GM18907 (cell line): ENCODE measurements around the gene SLC22A16.
"Not testable (repeated sequence)": the region's sequence is repeated elsewhere in the genome, so short reads cannot be mapped to it uniquely, and the experiment has no call there.

ENCODE experiments used
- ATAC-seq: cut with Tn5 transposase; IDR thresholded peaks from one replicate; pipeline ENCODE4 v1.9.1; 2021; ENCODE audit warnings: mild to moderate bottlenecking, moderate library complexity; ENCODE audit not compliant: unreplicated experiment

Gene SLC22A16

DNA sequence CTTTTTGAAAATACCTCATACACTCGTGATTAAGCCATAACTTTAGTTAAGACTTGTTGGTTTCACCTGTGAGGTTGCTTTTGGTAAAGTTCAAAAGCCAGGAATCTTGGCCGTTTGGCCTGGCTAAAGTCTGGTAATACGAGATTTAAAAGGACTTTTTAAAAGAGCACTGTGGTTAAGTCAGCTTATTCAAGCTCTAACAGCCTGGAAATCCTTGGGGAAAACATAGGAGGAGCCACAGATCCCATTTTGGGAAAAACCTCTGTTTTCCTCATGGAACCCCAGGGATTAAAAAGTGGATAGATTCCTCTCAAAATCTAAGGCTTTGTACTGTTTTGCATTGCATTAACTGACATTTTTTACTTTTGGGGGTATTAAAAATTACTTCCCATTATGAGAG lies 13.7 kb upstream of the SLC22A16 start:
- ATAC-seq, result no peak

- no peak for ATAC-seq
These were observed 12.3 kb upstream of the SLC22A16 start for GRCh38 chr6:110488606-110489190.

GRCh38 chr6:110487968-110488381 lies 11.6 kb upstream of the SLC22A16 start:
- not testable (repeated sequence) for ATAC-seq

DNA sequence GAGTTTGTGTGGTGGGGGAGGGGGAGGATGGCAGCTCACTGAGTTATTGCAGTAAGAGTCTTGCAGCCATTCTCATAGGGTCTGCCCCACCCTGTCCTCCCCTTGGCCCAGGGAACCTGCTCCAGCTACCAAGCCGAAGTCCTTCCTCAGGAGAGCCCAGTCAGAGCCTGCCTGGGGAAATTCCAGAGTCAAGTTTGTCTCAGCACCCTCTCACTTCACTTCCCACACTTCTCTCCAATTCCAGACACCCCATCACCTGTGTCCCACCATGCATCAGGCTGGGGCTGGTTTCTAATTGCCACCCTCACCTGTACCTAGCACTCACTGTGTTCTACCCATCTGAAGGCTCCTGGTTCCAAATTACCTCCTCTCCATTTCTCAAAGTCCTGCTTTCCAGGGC lies 10.3 kb upstream of the SLC22A16 start:
- no peak for ATAC-seq

GRCh38 chr6:110485491-110485890 lies 9.1 kb upstream of the SLC22A16 start:
- no peak for ATAC-seq

DNA sequence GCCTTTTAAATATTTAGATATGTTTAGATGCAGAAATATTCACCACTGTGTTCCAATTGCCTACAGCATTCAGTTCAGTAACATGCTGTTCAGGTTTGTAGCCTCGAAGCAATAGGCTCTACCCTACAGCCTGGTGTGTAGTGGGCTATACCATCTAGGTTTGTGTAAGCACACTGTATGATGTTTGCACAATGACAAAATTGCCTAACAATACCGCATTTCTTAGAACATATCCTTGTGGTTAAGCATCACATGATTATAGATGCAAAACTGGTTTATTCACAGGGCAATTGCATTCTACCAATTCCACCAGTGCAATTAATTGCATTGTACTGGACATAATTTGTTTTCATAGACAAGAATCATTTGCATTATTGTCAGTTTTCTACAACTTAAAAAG lies 7.9 kb upstream of the SLC22A16 start:
- ATAC-seq, result no peak

DNA sequence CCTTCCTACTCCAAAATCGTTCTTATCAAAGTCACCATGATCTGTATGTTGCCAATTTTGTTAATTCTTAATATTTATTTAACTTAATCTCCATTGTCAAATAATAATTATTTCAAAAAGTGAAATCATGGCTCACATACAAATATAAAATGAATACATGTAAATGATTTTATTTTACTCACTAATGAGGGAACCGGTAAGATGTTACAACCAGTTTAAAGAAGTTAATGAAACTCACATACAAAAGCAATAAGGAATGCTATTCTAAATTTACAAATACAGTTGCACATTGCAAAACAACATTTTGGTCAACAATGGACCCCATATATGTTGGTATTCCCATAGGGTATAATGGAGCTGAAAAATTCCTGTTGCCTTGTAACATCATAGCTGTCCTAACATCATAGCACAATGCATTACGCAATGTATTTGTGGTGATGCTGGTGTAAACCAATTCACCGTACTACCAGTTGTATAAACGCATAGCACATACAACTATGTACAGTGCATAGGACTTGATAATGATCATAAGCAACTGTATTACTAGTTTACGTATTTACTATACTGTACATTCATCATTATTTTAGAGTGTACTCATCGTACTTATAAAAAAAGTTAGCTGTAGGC lies 6.5 kb upstream of the SLC22A16 start:
- ATAC-seq, result no peak

DNA sequence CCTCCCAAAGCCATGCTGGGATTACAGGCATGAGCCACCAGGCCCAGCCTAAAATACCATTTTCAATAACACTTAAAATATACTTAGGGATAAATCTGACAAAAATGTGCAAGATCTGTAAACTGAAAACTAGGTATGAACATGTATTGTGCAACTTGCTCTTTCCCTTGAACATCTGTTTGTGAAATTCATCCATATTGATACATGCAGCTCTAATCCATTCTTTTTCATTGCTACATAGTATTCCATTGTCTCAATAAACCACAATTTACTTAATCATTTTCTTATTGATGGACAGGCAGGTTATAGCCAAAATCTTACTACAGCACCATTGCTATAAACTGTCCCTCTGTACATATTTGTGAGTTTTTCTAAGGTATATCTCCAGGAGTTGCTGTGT lies 4.7 kb upstream of the SLC22A16 start:
- ATAC-seq, result no peak

DNA sequence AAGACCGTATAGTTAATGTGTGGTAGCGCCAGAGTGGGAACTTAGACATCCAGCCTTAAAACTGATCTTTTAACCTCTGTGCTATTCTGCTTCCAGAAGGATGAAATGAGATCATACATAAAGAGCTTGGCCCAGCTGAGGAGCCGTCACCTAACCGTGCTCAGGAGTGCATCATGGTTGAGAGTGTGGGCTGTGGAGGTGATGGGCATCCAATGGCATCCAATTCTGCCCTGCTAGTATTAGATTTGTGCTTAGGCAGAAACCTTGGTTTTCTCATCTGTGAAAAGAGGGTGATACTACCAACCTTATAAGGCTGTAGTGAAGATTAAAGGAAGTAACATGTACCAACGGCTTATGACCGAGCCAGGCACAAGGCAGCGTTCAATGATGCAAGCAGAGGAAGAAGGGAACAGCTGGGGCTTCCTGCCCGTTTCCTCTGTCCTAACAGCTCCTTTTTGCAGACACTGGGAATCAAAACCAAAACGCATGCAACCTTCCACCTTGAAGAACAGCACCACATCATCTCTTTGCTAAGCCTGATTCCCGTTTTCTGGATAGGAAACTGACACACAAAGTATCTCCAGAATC lies 1.3 kb downstream of the SLC22A16 start:
- ATAC-seq, result no peak

DNA sequence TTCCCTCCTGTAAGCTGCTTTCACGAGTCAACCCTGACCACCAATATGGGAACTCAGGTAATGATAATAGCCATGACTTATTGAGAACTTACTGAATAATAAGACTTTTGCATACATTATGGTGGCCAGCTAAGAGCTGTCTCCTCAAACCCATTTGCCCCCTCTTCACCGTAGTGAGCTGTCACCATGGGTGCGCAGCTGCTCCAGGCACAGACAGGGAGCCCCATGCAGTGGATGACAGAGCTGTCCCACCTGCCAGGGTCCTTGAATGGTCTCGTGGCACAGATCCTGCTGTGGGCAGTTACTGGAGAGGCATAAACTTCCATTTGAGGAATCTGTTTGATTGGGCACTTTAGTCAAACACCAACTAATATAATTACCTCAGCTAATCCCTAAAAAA lies 1.9 kb downstream of the SLC22A16 start:
- no peak for ATAC-seq

DNA sequence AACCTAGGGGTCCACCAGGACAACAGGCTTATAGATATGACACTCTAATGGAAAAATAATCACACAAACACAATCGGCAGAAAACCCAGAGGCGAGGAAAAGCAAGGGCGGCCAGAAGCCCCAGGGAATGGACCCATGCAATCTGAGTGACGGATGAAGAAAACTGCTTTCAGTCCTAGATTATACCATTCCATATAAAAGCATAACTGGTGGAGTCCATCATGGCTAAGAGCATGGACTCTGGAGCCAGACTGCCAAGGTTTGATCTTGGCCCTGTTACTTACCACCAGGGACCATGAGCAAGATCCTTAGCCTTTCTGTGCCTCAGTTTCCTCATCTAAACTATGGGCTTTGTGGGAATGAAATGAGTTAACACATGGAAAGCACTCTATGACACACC lies 3.7 kb downstream of the SLC22A16 start:
- no peak for ATAC-seq

GRCh38 chr6:110471726-110472365 lies 4.6 kb downstream of the SLC22A16 start:
- no peak for ATAC-seq

DNA sequence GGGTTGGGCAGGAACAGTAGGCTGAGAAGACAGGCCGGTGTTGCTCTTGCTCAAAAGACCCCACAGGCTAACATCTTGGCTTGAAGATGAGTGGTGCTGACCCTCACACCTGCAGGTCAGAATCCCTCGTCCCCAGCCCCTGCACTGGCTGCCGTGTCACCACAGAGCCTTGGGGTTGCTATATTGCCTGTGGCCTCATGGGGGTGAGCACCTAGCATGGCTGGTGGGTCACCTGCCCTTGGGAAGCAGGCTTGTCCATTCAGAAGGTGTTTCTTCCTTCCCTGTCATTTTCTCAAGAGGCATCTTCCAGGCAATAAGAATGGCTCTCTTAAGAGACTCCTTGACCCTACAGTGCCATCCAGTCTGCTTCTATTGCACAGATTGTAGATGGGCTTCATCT lies 7.7 kb downstream of the SLC22A16 start:
- ATAC-seq, result no peak

- no peak for ATAC-seq
These were observed 8.8 kb downstream of the SLC22A16 start for GRCh38 chr6:110467566-110468140.

DNA sequence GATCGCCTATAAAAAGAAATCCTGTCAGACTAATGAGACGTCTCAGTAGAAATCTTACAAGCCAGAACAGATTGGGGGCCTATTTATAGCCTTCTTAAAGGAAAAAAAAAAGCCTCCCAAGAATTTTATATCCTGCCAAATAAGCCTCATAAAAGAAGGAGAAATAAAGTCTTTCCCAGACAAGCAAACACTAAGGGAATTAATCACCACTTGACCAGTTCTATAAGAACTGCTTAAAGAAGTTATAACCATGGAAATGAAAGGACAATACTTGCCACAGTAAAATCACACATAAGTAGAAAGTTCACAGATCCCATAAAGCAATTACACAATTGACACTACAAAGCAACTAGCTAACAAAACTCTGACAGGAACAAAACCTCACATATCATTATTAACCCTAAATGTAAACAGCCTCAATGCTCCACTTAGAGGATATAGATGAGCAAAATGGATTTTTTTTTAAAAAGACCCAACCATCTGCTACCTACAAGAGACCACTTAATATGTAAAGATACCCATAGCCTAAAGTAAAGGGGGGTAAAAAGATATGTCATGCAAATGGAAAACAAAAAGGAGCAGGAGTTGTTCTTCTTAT lies 13.4 kb downstream of the SLC22A16 start:
- no peak for ATAC-seq

GRCh38 chr6:110461376-110461775 lies 15.0 kb downstream of the SLC22A16 start:
- no peak for ATAC-seq

DNA sequence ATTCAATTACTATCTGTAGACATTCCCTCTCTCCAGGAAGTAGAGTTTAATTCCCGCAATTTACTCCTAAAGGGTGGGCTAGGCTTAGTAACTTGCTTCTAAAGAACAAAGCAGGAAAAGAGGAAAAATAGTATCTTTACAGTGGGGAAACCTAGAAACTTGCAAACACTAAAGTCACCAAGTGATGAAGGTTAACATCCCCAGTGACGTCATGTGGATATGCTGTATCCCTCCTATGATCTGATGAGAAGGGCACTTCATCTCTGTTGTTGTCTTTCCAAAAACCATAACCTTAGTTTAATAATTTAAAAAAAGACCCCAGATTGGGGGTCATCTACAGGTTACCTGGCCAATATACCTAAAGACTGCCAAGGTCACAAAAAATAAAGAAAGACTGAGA lies 17.3 kb downstream of the SLC22A16 start:
- no peak for ATAC-seq

DNA sequence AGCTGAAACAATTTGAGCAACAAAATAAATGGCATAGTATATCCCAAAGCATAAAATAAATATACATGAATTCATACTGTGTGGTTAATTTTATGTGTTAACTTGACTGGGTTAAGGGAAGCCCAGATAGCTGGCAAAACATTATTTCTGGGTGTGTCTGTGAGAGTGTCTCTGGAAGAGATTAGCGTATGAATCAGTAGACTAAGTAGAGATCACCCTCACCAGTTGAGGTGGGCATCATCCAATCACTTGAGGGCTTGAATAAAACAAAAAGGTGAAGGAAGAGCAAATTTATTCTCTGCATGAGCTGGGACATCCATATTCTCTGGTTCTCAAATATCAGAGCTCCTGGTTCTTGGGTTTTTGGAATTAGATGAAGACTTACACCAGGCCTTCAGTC lies 17.9 kb downstream of the SLC22A16 start:
- no peak for ATAC-seq

DNA sequence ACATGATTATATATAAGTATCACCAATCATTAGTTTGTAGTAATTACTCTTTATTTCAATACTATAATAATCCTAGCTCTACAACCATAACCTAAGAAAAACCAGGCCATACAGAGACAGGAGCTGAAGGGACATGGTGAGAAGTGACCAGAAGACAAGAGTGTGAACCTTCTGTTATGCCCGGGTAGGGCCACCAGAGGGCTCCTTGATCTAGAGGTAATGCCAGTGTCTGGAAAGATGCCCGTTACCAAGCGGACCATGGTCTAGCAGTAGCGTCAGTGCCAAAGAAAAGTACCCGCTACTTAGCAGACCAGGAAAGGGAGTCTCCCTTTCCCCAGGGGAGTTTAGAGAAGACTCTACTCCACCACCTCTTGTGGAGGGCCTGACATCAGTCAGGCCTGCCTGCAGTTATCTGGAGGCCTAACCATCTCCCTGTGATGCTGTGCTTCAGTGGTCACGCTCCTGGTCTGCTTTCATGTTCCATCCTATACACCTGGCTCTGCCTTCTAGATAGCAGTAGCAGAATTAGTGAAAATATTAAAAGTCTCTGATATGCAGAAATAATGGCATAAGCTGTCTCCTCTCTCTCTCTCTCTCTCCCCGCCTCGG lies 18.7 kb downstream of the SLC22A16 start:
- not testable (repeated sequence) for ATAC-seq

DNA sequence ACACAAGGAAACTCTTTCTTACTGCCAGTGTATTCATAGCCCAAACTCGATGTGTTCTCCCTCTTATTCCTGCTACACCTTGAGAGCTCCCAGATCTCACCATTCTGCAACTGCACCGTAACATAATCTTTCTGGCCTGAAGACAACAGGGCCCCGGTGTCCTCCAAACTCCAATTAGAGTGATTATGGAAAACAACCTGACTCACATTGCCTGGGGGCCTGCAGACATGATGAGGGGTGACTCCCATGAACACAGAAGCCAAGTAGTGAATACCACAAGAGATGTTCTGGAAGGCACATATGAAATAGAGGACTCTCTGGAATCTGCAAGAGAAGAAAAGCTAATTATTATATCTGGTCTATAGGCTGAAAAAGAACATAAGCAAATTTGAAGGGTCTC lies 19.7 kb downstream of the SLC22A16 start:
- ATAC-seq, result no peak

DNA sequence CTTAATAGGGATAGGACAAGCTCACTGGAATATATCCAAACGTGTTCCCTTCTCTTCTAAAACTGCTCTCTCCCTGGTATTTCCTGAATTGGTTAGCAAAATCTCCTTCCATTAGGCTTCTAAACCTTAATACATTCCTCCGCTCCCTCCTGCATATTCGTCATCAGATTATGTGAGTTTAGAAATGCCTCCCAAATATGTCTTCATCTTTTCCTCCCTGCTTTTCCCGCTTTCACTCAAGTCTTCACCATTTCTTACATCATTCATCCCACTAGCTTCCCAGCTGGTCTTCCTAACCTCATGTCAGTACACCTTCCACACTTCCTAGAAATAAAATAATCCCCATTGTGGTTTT lies 26.9 kb downstream of the SLC22A16 start:
- ATAC-seq, result no peak
